Liver (tissue), 9 donors: ENCODE data around the gene MED17. TPM values are rescaled to one million over a fixed set of nuclear protein-coding genes. Genes with fewer than 3 reads are reported as not detected.

Experiments
- DNase-seq: peaks from one replicate; pipeline ENCODE4 v3.0.0-alpha.2; 2017; ENCODE audit warnings: low spot score
- H3K27ac ChIP-seq, 2 donors: one replicate each; pipeline ENCODE4 v1.7.0; 2013; ENCODE audit warnings: inconsistent platforms in 2 of 2, low read length in 2 of 2, control low read depth in 1 of 2, low read depth in 1 of 2, mild to moderate bottlenecking in 1 of 2
- H3K27me3 ChIP-seq, 4 donors: one replicate each; pipeline versions ENCODE4 v1.6.1 to v1.7.0; 2013; ENCODE audit warnings: low read length in 3 of 4, inconsistent platforms in 1 of 4, mild to moderate bottlenecking in 1 of 4, moderate library complexity in 1 of 4; ENCODE audit not compliant: control insufficient read depth in 4 of 4, insufficient read depth in 4 of 4
- H3K36me3 ChIP-seq, 4 donors: one replicate each; pipeline versions ENCODE4 v1.6.1 to v1.7.0; 2013; ENCODE audit warnings: low read length in 3 of 4, mild to moderate bottlenecking in 3 of 4, low read depth in 1 of 4, moderate library complexity in 1 of 4; ENCODE audit not compliant: control insufficient read depth in 4 of 4, insufficient read depth in 3 of 4
- H3K4me1 ChIP-seq, 4 donors: one replicate each; pipeline versions ENCODE4 v1.6.1 to v1.7.0; 2013; ENCODE audit warnings: low read length in 3 of 4, mild to moderate bottlenecking in 3 of 4, moderate library complexity in 1 of 4; ENCODE audit not compliant: control insufficient read depth in 4 of 4, insufficient read depth in 4 of 4
- H3K4me3 ChIP-seq, 3 donors: one replicate each; pipeline versions ENCODE4 v1.6.1 to v1.7.0; 2013; ENCODE audit warnings: low read length in 3 of 3, control low read depth in 1 of 3, low read depth in 1 of 3, mild to moderate bottlenecking in 1 of 3
- H3K9ac ChIP-seq, 2 donors: one replicate each; pipeline ENCODE4 v1.7.0; 2013; ENCODE audit warnings: low read length in 2 of 2, mild to moderate bottlenecking in 2 of 2, moderate library complexity in 2 of 2, control low read depth in 1 of 2, low read depth in 1 of 2
- H3K9me3 ChIP-seq, 4 donors: one replicate each; pipeline versions ENCODE4 v1.6.1 to v1.7.0; 2013; ENCODE audit warnings: low read length in 3 of 4; ENCODE audit not compliant: control insufficient read depth in 4 of 4
- CTCF ChIP-seq: fragments of 150-350 bp; IDR thresholded peaks from 2 replicates; pipeline ENCODE4 v1.5.1; 2017; ENCODE audit warnings: improper control_type of control experiment, low read depth, low read length; ENCODE audit not compliant: missing input control
- EGR1 ChIP-seq, 2 donors: IDR thresholded peaks; 2 replicates each; pipeline ENCODE4 v1.6.1; 2016 to 2018; ENCODE audit warnings: antibody characterized with exemption in 2 of 2, low read depth in 2 of 2
- FOXA1 ChIP-seq: IDR thresholded peaks from 2 replicates; pipeline ENCODE4 v1.6.1; 2016; ENCODE audit warnings: antibody characterized with exemption
- FOXA2 ChIP-seq: IDR thresholded peaks from 2 replicates; pipeline ENCODE4 v1.6.1; 2016; ENCODE audit warnings: antibody characterized with exemption
- GABPA ChIP-seq, 2 donors: IDR thresholded peaks in 1 of 2; conservative IDR thresholded peaks in 1 of 2; 2 replicates each; pipeline ENCODE4 v1.6.1; 2016; ENCODE audit warnings: antibody characterized with exemption in 2 of 2, mild to moderate bottlenecking in 1 of 2, moderate library complexity in 1 of 2
- HNF4A ChIP-seq, 2 donors: conservative IDR thresholded peaks; 2 replicates each; pipeline ENCODE4 v1.6.1; 2016; ENCODE audit warnings: antibody characterized with exemption in 2 of 2, mild to moderate bottlenecking in 2 of 2
- HNF4G ChIP-seq: IDR thresholded peaks from 2 replicates; pipeline ENCODE4 v1.6.1; 2016; ENCODE audit warnings: antibody characterized with exemption
- JUND ChIP-seq, 2 donors: IDR thresholded peaks; 2 replicates each; pipeline ENCODE4 v1.6.1; 2016; ENCODE audit warnings: antibody characterized with exemption in 2 of 2
- NR2F2 ChIP-seq: IDR thresholded peaks from 2 replicates; pipeline ENCODE4 v1.6.1; 2016; ENCODE audit warnings: antibody characterized with exemption
- RAD21 ChIP-seq, 2 donors: IDR thresholded peaks; 2 replicates each; pipeline ENCODE4 v1.6.1; 2016; ENCODE audit warnings: antibody characterized with exemption in 2 of 2, mild to moderate bottlenecking in 2 of 2
- RXRA ChIP-seq, 2 donors: IDR thresholded peaks; 2 replicates each; pipeline ENCODE4 v1.6.1; 2017 to 2018; ENCODE audit warnings: antibody characterized with exemption in 2 of 2, mild to moderate bottlenecking in 1 of 2
- SP1 ChIP-seq: IDR thresholded peaks from 2 replicates; pipeline ENCODE4 v1.6.1; 2018; ENCODE audit warnings: antibody characterized with exemption, mild to moderate bottlenecking
- TAF1 ChIP-seq: conservative IDR thresholded peaks from 2 replicates; pipeline ENCODE4 v1.6.1; 2016; ENCODE audit warnings: antibody characterized with exemption, mild to moderate bottlenecking
- YY1 ChIP-seq: IDR thresholded peaks from 2 replicates; pipeline ENCODE4 v1.6.1; 2016; ENCODE audit warnings: antibody characterized with exemption, mild to moderate bottlenecking
- WGBS: extraction: QIAGEN DNeasy Blood & Tissue Kit; methylation state at CpG from one replicate; pipeline ENCODE4 v1.1.7; 2013; 5-methylcytosine and 5-hydroxymethylcytosine counted together
- polyA plus RNA-seq, 2 donors: library from polyadenylated mRNA; stranded (reverse) in 1 of 2; unstranded in 1 of 2; fragments of 200-250 nt in 1 of 2; fragments of >200 nt in 1 of 2; fragmentation: Nextera tagmentation in 1 of 2; extraction: Ambion mirVana in 1 of 2; gene quantifications; one replicate each; pipeline versions ENCODE4 v1.2.1 to v1.2.3, GENCODE V29; 2013 to 2015
- total RNA-seq, 2 donors: library from RNA; depleted of rRNA; stranded (reverse); fragments of >200 nt; gene quantifications; one replicate each; pipeline ENCODE4 v1.2.3, GENCODE V29; 2014
- TF ChIP-seq, protein P1 (sequence below): IDR thresholded peaks from 2 replicates; pipeline ENCODE4 v1.6.1; 2016; ENCODE audit warnings: antibody characterized with exemption
- TF ChIP-seq, protein P2 (sequence below): IDR thresholded peaks from 2 replicates; pipeline ENCODE4 v1.6.1; 2016; ENCODE audit warnings: antibody characterized with exemption
- TF ChIP-seq, protein P3 (sequence below): IDR thresholded peaks from 2 replicates; pipeline ENCODE4 v1.6.1; 2016; ENCODE audit warnings: antibody characterized with exemption
- TF ChIP-seq, protein P4 (sequence below): IDR thresholded peaks from 2 replicates; pipeline ENCODE4 v1.6.1; 2016; ENCODE audit warnings: antibody characterized with exemption, mild to moderate bottlenecking
- donor health status: healthy.
- donor health status: healthy.
- donor health status: healthy.
- donor health status: healthy.
- donor health status: healthy.

MED17 gene
- total and polyA plus RNA-seq, 4 donors = 2.8 to 12.7 (median 7.5) TPM

- Histone ChIP-seq H3K27ac (peak overlapping the region; percentile 90 to 93), H3K9me3 (no peaks in the 10 kb centered on the region), H3K36me3 (peaks cover 2 to 3% (median 2%) of the 10 kb centered on the region in 4 donors), H3K9ac (peak overlapping the region; percentile 42 to 83), H3K4me3 (peak overlapping the region; percentile 88 to 98 (median 91)), H3K27me3 (no peaks in the 10 kb centered on the region), H3K4me1 (peaks cover 6 to 27% (median 17%) of the 10 kb centered on the region in 4 donors)
- WGBS = 2% methylated on average over 10 of the region's 10 CpGs
- TF ChIP-seq RXRA (IDR thresholded peaks at IDR 0.05) = peak in 1 of 2 donors; percentile 7
- TF ChIP-seq, protein P1, sequence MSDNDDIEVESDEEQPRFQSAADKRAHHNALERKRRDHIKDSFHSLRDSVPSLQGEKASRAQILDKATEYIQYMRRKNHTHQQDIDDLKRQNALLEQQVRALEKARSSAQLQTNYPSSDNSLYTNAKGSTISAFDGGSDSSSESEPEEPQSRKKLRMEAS = no peak
- peak; percentile 39 for DNase-seq
Observed at GRCh38 chr11:93783765-93784144, 327 bp upstream of the MED17 start.

DNA sequence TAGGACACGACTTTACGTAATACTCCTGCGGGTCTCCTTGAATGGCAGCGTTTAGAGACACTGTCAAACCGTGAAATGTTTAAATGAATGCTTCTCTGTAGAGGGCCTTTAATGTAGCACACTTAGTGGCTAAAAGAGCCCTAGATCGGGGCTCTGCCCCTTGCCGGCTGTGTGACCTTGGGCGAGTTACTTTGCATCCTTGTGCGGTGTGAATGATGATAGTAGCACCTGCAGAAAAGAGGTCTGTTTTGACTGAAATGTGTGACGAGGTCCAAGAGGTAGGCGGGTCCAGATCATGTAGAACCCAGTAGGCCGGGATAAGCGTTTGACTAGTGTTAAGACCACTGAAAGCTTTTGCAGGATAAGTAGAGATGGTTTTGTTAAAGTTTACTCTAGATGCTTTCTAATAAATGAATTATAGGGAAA is 866 bp downstream of the MED17 start:
- no peak for DNase-seq
- peak overlapping the region; percentile 59 to 93 for H3K9ac ChIP-seq
- H3K36me3 ChIP-seq = peaks cover 3 to 13% (median 8%) of the 10 kb centered on the region in 4 donors
- no peaks in the 10 kb centered on the region for H3K27me3 ChIP-seq
- peak overlapping the region; percentile 88 to 98 (median 91) for H3K4me3 ChIP-seq
- TF ChIP-seq YY1 = no peak
- TF ChIP-seq, protein P2, sequence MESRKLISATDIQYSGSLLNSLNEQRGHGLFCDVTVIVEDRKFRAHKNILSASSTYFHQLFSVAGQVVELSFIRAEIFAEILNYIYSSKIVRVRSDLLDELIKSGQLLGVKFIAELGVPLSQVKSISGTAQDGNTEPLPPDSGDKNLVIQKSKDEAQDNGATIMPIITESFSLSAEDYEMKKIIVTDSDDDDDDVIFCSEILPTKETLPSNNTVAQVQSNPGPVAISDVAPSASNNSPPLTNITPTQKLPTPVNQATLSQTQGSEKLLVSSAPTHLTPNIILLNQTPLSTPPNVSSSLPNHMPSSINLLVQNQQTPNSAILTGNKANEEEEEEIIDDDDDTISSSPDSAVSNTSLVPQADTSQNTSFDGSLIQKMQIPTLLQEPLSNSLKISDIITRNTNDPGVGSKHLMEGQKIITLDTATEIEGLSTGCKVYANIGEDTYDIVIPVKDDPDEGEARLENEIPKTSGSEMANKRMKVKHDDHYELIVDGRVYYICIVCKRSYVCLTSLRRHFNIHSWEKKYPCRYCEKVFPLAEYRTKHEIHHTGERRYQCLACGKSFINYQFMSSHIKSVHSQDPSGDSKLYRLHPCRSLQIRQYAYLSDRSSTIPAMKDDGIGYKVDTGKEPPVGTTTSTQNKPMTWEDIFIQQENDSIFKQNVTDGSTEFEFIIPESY = no peak
- no peak for TF ChIP-seq NR2F2
- TF ChIP-seq FOXA2 = no peak
- TF ChIP-seq, protein P3, sequence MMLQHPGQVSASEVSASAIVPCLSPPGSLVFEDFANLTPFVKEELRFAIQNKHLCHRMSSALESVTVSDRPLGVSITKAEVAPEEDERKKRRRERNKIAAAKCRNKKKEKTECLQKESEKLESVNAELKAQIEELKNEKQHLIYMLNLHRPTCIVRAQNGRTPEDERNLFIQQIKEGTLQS = no peak
- TF ChIP-seq, protein P4, sequence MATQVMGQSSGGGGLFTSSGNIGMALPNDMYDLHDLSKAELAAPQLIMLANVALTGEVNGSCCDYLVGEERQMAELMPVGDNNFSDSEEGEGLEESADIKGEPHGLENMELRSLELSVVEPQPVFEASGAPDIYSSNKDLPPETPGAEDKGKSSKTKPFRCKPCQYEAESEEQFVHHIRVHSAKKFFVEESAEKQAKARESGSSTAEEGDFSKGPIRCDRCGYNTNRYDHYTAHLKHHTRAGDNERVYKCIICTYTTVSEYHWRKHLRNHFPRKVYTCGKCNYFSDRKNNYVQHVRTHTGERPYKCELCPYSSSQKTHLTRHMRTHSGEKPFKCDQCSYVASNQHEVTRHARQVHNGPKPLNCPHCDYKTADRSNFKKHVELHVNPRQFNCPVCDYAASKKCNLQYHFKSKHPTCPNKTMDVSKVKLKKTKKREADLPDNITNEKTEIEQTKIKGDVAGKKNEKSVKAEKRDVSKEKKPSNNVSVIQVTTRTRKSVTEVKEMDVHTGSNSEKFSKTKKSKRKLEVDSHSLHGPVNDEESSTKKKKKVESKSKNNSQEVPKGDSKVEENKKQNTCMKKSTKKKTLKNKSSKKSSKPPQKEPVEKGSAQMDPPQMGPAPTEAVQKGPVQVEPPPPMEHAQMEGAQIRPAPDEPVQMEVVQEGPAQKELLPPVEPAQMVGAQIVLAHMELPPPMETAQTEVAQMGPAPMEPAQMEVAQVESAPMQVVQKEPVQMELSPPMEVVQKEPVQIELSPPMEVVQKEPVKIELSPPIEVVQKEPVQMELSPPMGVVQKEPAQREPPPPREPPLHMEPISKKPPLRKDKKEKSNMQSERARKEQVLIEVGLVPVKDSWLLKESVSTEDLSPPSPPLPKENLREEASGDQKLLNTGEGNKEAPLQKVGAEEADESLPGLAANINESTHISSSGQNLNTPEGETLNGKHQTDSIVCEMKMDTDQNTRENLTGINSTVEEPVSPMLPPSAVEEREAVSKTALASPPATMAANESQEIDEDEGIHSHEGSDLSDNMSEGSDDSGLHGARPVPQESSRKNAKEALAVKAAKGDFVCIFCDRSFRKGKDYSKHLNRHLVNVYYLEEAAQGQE = no peak
- TF ChIP-seq GABPA (IDR thresholded peaks at IDR 0.05 in 1 of 2, conservative IDR thresholded peaks at IDR 0.05 in 1 of 2) = no peak
- TF ChIP-seq CTCF = no peak
- TF ChIP-seq EGR1 (IDR thresholded peaks at IDR 0.05; ENCODE audit: low read depth in 2 of 2) = no peak
- no peak for TF ChIP-seq TAF1
- no peak for TF ChIP-seq SP1
- TF ChIP-seq, protein P1 = no peak
- TF ChIP-seq HNF4A (conservative IDR thresholded peaks at IDR 0.05) = no peak
- no peak for TF ChIP-seq RAD21 (IDR thresholded peaks at IDR 0.05)
- TF ChIP-seq FOXA1 = no peak
- no peak for TF ChIP-seq HNF4G
- TF ChIP-seq JUND (IDR thresholded peaks at IDR 0.05) = no peak
- TF ChIP-seq RXRA (IDR thresholded peaks at IDR 0.05) = no peak
- peak overlapping the region; percentile 90 to 93 for H3K27ac ChIP-seq
- no peaks in the 10 kb centered on the region for H3K9me3 ChIP-seq
- H3K4me1 ChIP-seq = peaks cover 6 to 27% (median 17%) of the 10 kb centered on the region in 4 donors
- under 1% methylated on average over 13 of the region's 13 CpGs for WGBS
